ENCODE results near the gene ESR1.

DNA sequence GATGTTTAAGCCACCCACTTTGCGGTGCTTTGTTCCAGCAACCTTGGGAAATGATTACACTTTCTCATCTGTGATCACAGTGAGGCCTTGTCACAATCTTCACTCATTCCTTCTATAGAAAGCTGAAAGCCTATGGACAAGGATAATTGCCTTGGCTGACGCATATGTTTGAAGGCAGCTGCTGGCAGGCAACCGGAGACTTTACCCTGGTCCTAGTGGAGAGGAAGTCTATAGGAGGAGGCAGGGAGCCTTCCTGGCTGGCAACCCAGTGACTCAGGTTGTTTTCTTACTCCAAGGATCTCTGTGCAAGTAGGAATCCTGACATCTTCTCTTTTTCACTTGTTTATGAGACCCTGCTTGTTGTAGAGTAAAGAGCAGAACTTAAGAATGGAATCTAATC, 34.1 kb upstream of the ESR1 start:
- no peak for TF ChIP-seq POLR2A (IDR thresholded peaks at IDR 0.05)
- TF ChIP-seq, protein P1, sequence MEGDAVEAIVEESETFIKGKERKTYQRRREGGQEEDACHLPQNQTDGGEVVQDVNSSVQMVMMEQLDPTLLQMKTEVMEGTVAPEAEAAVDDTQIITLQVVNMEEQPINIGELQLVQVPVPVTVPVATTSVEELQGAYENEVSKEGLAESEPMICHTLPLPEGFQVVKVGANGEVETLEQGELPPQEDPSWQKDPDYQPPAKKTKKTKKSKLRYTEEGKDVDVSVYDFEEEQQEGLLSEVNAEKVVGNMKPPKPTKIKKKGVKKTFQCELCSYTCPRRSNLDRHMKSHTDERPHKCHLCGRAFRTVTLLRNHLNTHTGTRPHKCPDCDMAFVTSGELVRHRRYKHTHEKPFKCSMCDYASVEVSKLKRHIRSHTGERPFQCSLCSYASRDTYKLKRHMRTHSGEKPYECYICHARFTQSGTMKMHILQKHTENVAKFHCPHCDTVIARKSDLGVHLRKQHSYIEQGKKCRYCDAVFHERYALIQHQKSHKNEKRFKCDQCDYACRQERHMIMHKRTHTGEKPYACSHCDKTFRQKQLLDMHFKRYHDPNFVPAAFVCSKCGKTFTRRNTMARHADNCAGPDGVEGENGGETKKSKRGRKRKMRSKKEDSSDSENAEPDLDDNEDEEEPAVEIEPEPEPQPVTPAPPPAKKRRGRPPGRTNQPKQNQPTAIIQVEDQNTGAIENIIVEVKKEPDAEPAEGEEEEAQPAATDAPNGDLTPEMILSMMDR (IDR thresholded peaks at IDR 0.05), result no peak
